NCI-H2196 (cell line): ENCODE measurements around the gene KRTAP20-2.

Source experiments
- DNase-seq: peaks from one replicate; lab custom pipeline; 2025; ENCODE audit not compliant: unreplicated experiment; lab: John Stamatoyannopoulos, UW

The KRTAP20-2 gene

GRCh38 chr21:30672985-30673650 lies 38.1 kb downstream of the KRTAP20-2 start:
- no peak for DNase-seq

GRCh38 chr21:30674312-30674711 lies 39.3 kb downstream of the KRTAP20-2 start:
- DNase-seq, result no peak

DNA sequence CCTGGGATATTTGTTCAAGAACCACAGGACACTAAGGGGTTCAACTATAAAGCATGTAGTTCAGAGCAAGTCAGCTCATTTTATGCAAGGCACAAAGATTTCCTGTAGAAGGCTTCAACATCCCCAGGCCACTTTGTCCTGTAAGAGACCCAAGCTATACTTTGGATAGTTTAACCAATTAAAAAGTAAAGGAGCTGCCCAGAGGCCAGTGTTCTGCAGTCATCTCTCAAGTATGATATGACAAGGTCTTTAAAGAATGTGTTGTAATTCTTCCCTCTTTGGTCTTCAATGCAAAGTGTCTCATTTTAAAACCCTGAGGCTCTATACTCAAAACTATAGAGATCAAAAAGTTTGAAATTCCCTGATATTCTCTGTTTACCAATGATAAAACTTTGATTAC lies 41.7 kb downstream of the KRTAP20-2 start:
- no peak for DNase-seq

DNA sequence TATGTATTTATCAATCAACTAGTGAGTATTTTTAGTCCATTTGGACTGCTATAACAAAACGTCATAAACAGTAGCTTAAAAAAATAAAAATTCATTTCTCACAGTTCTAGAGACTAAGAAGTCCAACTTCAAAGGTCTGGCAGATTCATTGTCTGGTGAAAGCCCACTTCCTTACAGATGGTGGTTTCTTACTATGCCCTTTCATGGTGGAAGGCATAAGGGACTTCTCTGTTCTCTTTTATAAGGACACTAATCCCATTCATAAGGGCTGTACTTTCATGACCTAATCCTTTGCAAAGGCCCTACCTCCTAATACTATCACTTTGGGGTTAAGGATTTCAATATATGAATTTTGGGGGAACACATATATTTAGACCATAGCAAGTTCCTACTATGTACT lies 45.6 kb downstream of the KRTAP20-2 start:
- DNase-seq, result no peak

GRCh38 chr21:30684506-30684905 lies 49.5 kb downstream of the KRTAP20-2 start:
- DNase-seq, result no peak
